ENCODE results near the gene C1QTNF12.

C1QTNF12 gene

GRCh38 chr1:1225913-1226312 lies 20.6 kb downstream of the C1QTNF12 start:
- in situ Hi-C loops (cut with MboI; ENCODE audit: low pct_unique_long_range_greater_than_20kb, low sequenced_read_pairs, unreplicated experiment), result no loop called here
- no peak for DNase-seq (ENCODE audit: low spot score)
- no peak for TF ChIP-seq CTCF (IDR thresholded peaks at IDR 0.05; ENCODE audit: extremely low read depth, insufficient read depth, missing control alignments)

GRCh38 chr1:1225238-1225845 lies 21.2 kb downstream of the C1QTNF12 start:
- DNase-seq (ENCODE audit: low spot score), result no peak
- in situ Hi-C loops (cut with MboI; ENCODE audit: low pct_unique_long_range_greater_than_20kb, low sequenced_read_pairs, unreplicated experiment), result no loop called here
- TF ChIP-seq CTCF (IDR thresholded peaks at IDR 0.05; ENCODE audit: extremely low read depth, insufficient read depth, missing control alignments), result no peak

- in situ Hi-C loops (cut with MboI; ENCODE audit: low pct_unique_long_range_greater_than_20kb, low sequenced_read_pairs, unreplicated experiment), result no loop called here
- DNase-seq (ENCODE audit: low spot score), result no peak
- TF ChIP-seq CTCF (IDR thresholded peaks at IDR 0.05; ENCODE audit: extremely low read depth, insufficient read depth, missing control alignments), result no peak
These were observed 22.6 kb downstream of the C1QTNF12 start for GRCh38 chr1:1223891-1224290.

GRCh38 chr1:1223321-1223720 lies 23.2 kb downstream of the C1QTNF12 start:
- TF ChIP-seq CTCF (IDR thresholded peaks at IDR 0.05; ENCODE audit: extremely low read depth, insufficient read depth, missing control alignments), result no peak
- DNase-seq (ENCODE audit: low spot score), result no peak
- in situ Hi-C loops (cut with MboI; ENCODE audit: low pct_unique_long_range_greater_than_20kb, low sequenced_read_pairs, unreplicated experiment), result no loop called here

- DNase-seq (ENCODE audit: low spot score), result no peak
- in situ Hi-C loops (cut with MboI; ENCODE audit: low pct_unique_long_range_greater_than_20kb, low sequenced_read_pairs, unreplicated experiment), result no loop called here
- TF ChIP-seq CTCF (IDR thresholded peaks at IDR 0.05; ENCODE audit: extremely low read depth, insufficient read depth, missing control alignments), result no peak
These were observed 23.8 kb downstream of the C1QTNF12 start for GRCh38 chr1:1222575-1223225.

GRCh38 chr1:1221887-1222574 lies 24.5 kb downstream of the C1QTNF12 start:
- in situ Hi-C loops (cut with MboI; ENCODE audit: low pct_unique_long_range_greater_than_20kb, low sequenced_read_pairs, unreplicated experiment), result no loop called here
- TF ChIP-seq CTCF (IDR thresholded peaks at IDR 0.05; ENCODE audit: extremely low read depth, insufficient read depth, missing control alignments), result no peak
- no peak for DNase-seq (ENCODE audit: low spot score)

All from GM13977 (cell line).